ENCODE results near the gene CERS4. TPM values are rescaled to one million over a fixed set of nuclear protein-coding genes. Genes with fewer than 3 reads are reported as not detected.
A peak's percentile ranks its signal among the peaks of the same experiment; 100 is the strongest.

The CERS4 gene
- total RNA-seq, 1 experiment from 2014 or later = 66.9 TPM

DNA sequence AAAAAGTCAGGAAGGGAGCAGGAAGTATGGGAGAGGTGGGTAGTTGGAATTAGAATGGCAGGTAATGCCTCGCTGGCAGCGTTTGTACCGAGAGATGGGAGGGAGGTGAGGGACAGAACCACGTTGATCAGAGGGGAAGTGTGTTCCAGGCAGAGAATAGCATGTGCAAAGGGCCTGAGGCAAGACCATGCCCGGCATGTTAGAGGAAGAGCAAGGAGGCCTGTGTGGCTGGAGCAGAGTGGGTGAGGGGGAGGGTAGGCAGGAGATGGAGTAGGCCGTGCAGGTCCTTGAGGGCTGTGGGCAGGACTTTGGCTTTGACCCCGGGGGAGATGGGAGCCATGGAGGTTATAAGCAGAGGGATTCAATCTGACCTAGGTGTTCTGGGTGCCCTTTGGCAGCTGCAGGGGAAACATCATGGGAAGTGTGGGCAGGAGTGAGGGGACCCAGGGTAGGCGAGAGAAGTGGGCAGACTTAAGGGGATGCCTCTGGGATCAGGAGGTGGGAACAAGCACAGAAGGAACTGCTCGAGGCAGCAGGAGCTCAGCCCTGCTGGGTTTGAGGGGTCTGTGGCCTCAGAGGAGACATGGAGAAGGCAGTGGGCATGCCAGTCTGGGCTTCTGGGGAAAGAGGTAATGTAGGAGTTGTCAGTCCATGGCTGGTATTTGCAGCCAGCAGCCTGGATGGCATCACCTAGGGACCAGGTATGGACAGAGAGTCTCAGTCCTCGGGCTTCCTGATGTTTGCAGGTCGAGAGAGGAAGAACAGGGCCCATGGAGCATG is 50.2 kb downstream of the CERS4 start:
- CTCF ChIA-PET = no interaction called here
- Histone ChIP-seq H3K9me3 (no peaks in the 10 kb centered on the region), H3K36me3 (ENCODE audit: control insufficient read depth, insufficient read depth, low read length) (no peaks in the 10 kb centered on the region; the same call in 1 of the 2 replicates), H3K4me1 (no peaks in the 10 kb centered on the region), H3K27me3 (replicated peaks; ENCODE audit: control insufficient read depth, insufficient read depth, low read length) (no peaks in the 10 kb centered on the region), H3K4me3 (ENCODE audit: low read depth, low read length) (no peak overlapping the region)
- H3K4me3 Mint-ChIP-seq (ENCODE audit: unreplicated experiment) = no peak overlapping the region
- no peak overlapping the region for H3K27ac Mint-ChIP-seq (ENCODE audit: unreplicated experiment)
- H3K27me3 Mint-ChIP-seq (ENCODE audit: insufficient read depth, unreplicated experiment) = no peaks in the 10 kb centered on the region
- DNase-seq = peak in 1 of 2 experiments; percentile 23
- intact Hi-C loops (cut with micrococcal nuclease; ENCODE audit: unreplicated experiment) = no loop called here
- no TSS peak for BruUV-seq (replicated peaks)
- H3K36me3 Mint-ChIP-seq (ENCODE audit: insufficient read depth, unreplicated experiment) = peaks cover 25% of the 10 kb centered on the region
- TF ChIP-seq, protein P1, sequence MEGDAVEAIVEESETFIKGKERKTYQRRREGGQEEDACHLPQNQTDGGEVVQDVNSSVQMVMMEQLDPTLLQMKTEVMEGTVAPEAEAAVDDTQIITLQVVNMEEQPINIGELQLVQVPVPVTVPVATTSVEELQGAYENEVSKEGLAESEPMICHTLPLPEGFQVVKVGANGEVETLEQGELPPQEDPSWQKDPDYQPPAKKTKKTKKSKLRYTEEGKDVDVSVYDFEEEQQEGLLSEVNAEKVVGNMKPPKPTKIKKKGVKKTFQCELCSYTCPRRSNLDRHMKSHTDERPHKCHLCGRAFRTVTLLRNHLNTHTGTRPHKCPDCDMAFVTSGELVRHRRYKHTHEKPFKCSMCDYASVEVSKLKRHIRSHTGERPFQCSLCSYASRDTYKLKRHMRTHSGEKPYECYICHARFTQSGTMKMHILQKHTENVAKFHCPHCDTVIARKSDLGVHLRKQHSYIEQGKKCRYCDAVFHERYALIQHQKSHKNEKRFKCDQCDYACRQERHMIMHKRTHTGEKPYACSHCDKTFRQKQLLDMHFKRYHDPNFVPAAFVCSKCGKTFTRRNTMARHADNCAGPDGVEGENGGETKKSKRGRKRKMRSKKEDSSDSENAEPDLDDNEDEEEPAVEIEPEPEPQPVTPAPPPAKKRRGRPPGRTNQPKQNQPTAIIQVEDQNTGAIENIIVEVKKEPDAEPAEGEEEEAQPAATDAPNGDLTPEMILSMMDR (IDR thresholded peaks at IDR 0.05; ENCODE audit: insufficient read depth in 1 of 2, low read depth in 1 of 2, low read length in 1 of 2, severe bottlenecking in 1 of 2, unreplicated experiment in 1 of 2) = no peak
- no peaks in the 10 kb centered on the region for H3K9me3 Mint-ChIP-seq (ENCODE audit: unreplicated experiment)
- POLR2A ChIA-PET = no interaction called here
- H3K4me1 Mint-ChIP-seq (ENCODE audit: low read depth, unreplicated experiment) = no peaks in the 10 kb centered on the region

GRCh38 chr19:8259922-8260247 is 50.7 kb downstream of the CERS4 start:
- no peak overlapping the region for H3K27ac Mint-ChIP-seq (ENCODE audit: unreplicated experiment)
- H3K4me3 Mint-ChIP-seq (ENCODE audit: unreplicated experiment) = no peak overlapping the region

GRCh38 chr19:8261347-8261746 is 52.2 kb downstream of the CERS4 start:
- Mint-ChIP-seq H3K9me3 (ENCODE audit: unreplicated experiment) (no peaks in the 10 kb centered on the region), H3K27me3 (ENCODE audit: insufficient read depth, unreplicated experiment) (no peaks in the 10 kb centered on the region), H3K4me3 (ENCODE audit: unreplicated experiment) (no peak overlapping the region), H3K36me3 (ENCODE audit: insufficient read depth, unreplicated experiment) (peaks cover 28% of the 10 kb centered on the region), H3K27ac (ENCODE audit: unreplicated experiment) (no peak overlapping the region), H3K4me1 (ENCODE audit: low read depth, unreplicated experiment) (no peaks in the 10 kb centered on the region)
- DNase-seq = peak in 1 of 2 experiments; percentile 31
- Histone ChIP-seq H3K4me1 (no peaks in the 10 kb centered on the region), H3K4me3 (ENCODE audit: low read depth, low read length) (no peak overlapping the region), H3K36me3 (ENCODE audit: control insufficient read depth, insufficient read depth, low read length) (no peaks in the 10 kb centered on the region), H3K27me3 (replicated peaks; ENCODE audit: control insufficient read depth, insufficient read depth, low read length) (no peaks in the 10 kb centered on the region), H3K9me3 (no peaks in the 10 kb centered on the region)
- CTCF ChIA-PET = no interaction called here
- no TSS peak for BruUV-seq (replicated peaks)
- TF ChIP-seq, protein P1 (IDR thresholded peaks at IDR 0.05; ENCODE audit: insufficient read depth in 1 of 2, low read depth in 1 of 2, low read length in 1 of 2, severe bottlenecking in 1 of 2, unreplicated experiment in 1 of 2) = no peak
- POLR2A ChIA-PET = interaction anchor here (0.5 kb wide), 1 partner anchor 16 kb away, joined by 3 read pairs; no protein-coding TSS in a partner anchor
- intact Hi-C loops (cut with micrococcal nuclease; ENCODE audit: unreplicated experiment) = no loop called here

More at GRCh38 chr19:8259922-8260247, 50.7 kb downstream of the CERS4 start:
- Mint-ChIP-seq H3K36me3 (ENCODE audit: insufficient read depth, unreplicated experiment) (peaks cover 25% of the 10 kb centered on the region), H3K9me3 (ENCODE audit: unreplicated experiment) (no peaks in the 10 kb centered on the region), H3K4me1 (ENCODE audit: low read depth, unreplicated experiment) (no peaks in the 10 kb centered on the region), H3K27me3 (ENCODE audit: insufficient read depth, unreplicated experiment) (no peaks in the 10 kb centered on the region)
- no peaks in the 10 kb centered on the region for H3K9me3 ChIP-seq
- H3K36me3 ChIP-seq (ENCODE audit: control insufficient read depth, insufficient read depth, low read length) = no peaks in the 10 kb centered on the region; the same call in 1 of the 2 replicates
- TF ChIP-seq, protein P1 (IDR thresholded peaks at IDR 0.05; ENCODE audit: insufficient read depth in 1 of 2, low read depth in 1 of 2, low read length in 1 of 2, severe bottlenecking in 1 of 2, unreplicated experiment in 1 of 2) = no peak
- ChIA-PET CTCF (no interaction called here), POLR2A (no interaction called here)
- peak in 1 of 2 experiments; percentile 23 for DNase-seq
- H3K4me3 ChIP-seq (ENCODE audit: low read depth, low read length) = no peak overlapping the region
- no TSS peak for BruUV-seq (replicated peaks)
- H3K4me1 ChIP-seq = no peaks in the 10 kb centered on the region
- intact Hi-C loops (cut with micrococcal nuclease; ENCODE audit: unreplicated experiment) = no loop called here
- no peaks in the 10 kb centered on the region for H3K27me3 ChIP-seq (replicated peaks; ENCODE audit: control insufficient read depth, insufficient read depth, low read length)

All from Caco-2 (cell line).